ENCODE measurements around the gene NANOS2.
"Not testable (repeated sequence)": the region's sequence is repeated elsewhere in the genome, so short reads cannot be mapped to it uniquely, and the experiment has no call there.

DNA sequence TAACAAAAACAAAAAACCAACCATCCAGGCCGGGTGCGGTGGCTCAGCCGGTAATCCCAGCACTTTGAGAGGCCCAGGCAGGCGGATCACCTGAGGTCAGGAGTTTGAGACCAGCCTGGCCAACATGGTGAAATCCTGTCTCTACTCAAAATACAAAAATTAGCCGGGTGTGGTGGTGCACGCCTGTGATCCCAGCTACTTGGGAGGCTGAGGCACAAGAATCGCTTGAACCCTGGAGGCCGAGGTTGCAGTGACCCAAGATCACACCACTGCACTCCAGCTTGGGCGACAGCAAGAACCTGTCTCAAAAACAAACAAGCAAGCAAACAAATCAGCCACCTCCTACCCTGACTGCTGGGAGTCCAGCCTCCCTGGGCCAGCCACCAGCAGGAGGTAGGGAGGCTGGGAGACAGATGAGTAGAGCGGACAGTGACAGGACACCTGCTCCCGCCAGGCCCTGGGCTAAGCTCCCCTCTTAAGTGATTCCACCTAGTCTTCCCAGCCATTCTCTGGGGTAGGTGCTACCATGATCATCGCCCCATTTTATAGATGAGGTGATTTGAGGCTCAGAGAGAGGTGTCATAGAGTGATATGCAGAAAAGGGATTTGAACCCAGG lies 18.5 kb downstream of the NANOS2 start:
- not testable (repeated sequence) for TF ChIP-seq RAD21 (IDR thresholded peaks at IDR 0.05); TAF1 (conservative IDR thresholded peaks at IDR 0.05); CTCF (IDR thresholded peaks at IDR 0.05; ENCODE audit: low read depth, low read length, missing input control); JUND (IDR thresholded peaks at IDR 0.05); EGR1 (IDR thresholded peaks at IDR 0.05; ENCODE audit: low read depth in 2 of 2); RXRA (IDR thresholded peaks at IDR 0.05); FOXA1 (IDR thresholded peaks at IDR 0.05); SP1 (IDR thresholded peaks at IDR 0.05); YY1 (IDR thresholded peaks at IDR 0.05); REST (IDR thresholded peaks at IDR 0.05)
- TF ChIP-seq, protein P1, sequence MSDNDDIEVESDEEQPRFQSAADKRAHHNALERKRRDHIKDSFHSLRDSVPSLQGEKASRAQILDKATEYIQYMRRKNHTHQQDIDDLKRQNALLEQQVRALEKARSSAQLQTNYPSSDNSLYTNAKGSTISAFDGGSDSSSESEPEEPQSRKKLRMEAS (IDR thresholded peaks at IDR 0.05) = not testable (repeated sequence)
